ENCODE measurements around the gene GPR108. TPM values are rescaled to one million over a fixed set of nuclear protein-coding genes. Genes with fewer than 3 reads are reported as not detected.

Gene GPR108
- total RNA-seq, 2 experiments from 2014 or later, result 77.2 to 100 TPM

DNA sequence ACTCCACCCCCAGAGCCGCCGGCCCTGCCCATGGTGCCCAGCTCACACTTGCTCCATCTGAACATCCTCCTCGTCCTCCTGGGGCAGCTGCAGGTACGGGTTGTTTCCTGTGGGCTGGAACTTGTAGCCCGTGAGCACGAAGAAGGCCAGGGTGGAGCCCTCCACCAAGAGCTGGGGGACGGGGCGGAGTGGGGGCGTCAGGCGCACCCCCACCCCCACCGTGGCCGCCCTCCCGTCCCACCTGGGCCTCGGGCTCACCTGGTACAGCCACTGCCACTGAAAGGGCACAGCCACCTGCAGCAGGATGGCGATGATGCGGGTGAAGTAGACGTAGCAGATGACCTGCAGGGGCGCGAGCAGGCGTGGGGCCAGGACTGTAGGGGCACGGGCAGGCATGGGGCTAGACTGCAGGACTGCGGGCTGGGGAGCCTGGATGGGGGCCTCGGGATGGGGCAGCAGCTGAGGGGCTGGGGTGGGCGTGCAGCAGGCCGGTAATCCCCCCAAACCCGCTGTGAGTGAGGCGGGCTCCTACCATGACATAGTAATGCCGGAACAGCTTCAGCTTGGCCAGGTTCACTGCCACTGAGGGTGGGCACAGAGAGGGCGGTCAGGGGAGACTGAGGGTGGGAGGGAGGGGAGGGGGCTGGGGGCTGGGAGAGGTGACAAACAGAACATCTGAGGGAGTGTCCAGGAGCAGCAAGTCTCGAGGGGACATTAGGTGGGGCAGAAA, 6.3 kb downstream of the GPR108 start:
- H3K9me3 Mint-ChIP-seq (ENCODE audit: low read depth), result no peaks in the 10 kb centered on the region
- no peak overlapping the region for H3K4me3 Mint-ChIP-seq
- no peak overlapping the region for H3K27ac Mint-ChIP-seq
- peaks cover 13% of the 10 kb centered on the region for H3K4me1 Mint-ChIP-seq
- CTCF ChIA-PET, result no interaction called here
- H3K36me3 Mint-ChIP-seq, result peaks cover 6% of the 10 kb centered on the region
- H3K27me3 Mint-ChIP-seq, result no peaks in the 10 kb centered on the region
- DNase-seq (no peak), ATAC-seq (no peak)

DNA sequence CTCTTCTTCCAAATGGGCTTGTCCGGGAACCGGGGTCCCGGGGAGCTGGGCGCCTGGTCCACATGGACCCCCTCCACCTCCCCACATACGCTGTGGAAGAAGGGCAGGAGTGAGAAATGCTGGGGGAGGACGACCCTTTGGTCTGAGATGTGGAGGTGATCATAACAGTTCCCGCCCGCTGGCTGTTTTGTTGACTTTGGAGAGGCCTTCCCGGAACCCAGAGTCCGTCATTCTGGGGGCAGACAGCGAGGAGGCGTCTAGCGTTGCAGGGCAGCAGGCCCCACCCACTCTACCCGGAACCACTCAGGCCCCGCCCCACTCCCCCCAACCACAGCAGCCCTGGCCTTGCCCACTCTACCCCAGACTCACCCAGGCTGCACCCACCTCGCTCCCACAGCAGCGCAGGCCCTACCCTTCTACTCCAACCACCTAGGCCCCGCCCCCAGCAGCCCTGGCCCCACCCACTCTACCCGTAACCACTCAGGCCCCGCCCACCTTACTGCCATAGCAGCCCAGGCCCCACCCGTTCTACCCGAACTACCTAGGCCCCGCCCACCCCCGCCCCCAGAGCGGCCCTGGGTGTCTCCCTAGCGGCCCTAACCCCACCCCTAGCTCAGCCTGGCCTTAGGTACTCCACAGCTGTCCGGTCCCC, 7.1 kb downstream of the GPR108 start:
- CTCF ChIA-PET, result no interaction called here
- H3K9me3 Mint-ChIP-seq (ENCODE audit: low read depth), result no peaks in the 10 kb centered on the region
- no peak overlapping the region for H3K27ac Mint-ChIP-seq
- peak; percentile 48 for ATAC-seq
- peak; percentile 64 for DNase-seq
- H3K27me3 Mint-ChIP-seq, result no peaks in the 10 kb centered on the region
- no peak overlapping the region for H3K4me3 Mint-ChIP-seq
- peaks cover 6% of the 10 kb centered on the region for H3K36me3 Mint-ChIP-seq
- H3K4me1 Mint-ChIP-seq, result peaks cover 7% of the 10 kb centered on the region

DNA sequence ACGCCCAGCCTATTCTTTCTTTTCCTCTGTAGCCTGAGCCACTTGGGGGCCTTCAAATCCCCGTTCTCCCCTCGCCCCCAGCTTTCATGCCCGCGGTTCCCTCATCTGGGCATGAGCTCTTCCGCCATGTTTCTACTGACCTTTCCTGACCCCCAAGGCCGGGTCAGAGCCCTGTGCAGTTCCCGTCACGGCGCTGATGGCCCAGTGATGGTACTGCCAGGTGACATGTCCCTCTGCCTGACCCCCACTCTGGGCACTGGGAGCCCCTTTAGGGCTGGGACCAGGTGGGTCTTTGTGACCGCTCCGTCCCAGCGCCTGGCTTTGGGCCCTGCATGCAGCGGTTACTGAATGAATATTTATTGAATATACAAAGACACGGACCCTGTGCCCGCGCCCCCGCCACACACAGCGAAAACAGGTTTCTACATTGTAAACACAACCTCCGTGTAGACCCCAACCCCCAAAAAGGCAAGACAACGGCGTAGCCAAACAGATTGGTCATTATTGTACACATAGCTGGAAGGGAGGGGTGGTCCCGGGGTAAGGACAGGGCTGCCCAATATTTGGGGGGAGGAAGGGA, 7.7 kb downstream of the GPR108 start:
- no peaks in the 10 kb centered on the region for H3K27me3 Mint-ChIP-seq
- DNase-seq (no peak), ATAC-seq (no peak)
- peaks cover 6% of the 10 kb centered on the region for H3K36me3 Mint-ChIP-seq
- CTCF ChIA-PET, result interaction anchor here (1.5 kb wide), 2 partner anchors 9 to 134 kb away, joined by 4 to 5 read pairs; no protein-coding TSS in a partner anchor
- H3K27ac Mint-ChIP-seq, result no peak overlapping the region
- no peaks in the 10 kb centered on the region for H3K9me3 Mint-ChIP-seq (ENCODE audit: low read depth)
- H3K4me1 Mint-ChIP-seq, result peaks cover 9% of the 10 kb centered on the region
- no peak overlapping the region for H3K4me3 Mint-ChIP-seq

DNA sequence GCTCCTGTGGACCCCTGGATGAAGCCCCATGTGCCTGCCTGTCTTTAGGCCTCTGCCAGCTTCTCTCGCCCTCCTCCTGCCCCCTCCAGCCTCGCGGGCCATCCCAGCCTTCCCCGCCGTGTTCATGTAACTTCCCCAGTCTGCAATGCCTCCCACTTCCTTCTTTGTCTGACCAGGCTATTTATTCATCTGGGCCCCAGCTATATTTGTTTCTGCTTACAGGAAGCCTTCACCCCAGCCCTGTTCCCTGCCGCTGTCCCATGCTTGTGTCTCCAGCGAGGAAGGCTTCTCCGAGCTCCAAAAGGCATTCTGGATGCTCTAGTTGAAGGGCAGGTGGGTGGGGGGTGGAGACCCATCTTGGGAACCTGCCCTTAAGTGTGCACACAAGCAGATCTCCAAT, 9.0 kb downstream of the GPR108 start:
- no peak for DNase-seq
- ATAC-seq, result no peak
- H3K4me1 Mint-ChIP-seq, result peaks cover 12% of the 10 kb centered on the region
- peaks cover 6% of the 10 kb centered on the region for H3K36me3 Mint-ChIP-seq
- H3K27ac Mint-ChIP-seq, result no peak overlapping the region
- no peaks in the 10 kb centered on the region for H3K27me3 Mint-ChIP-seq
- H3K4me3 Mint-ChIP-seq, result no peak overlapping the region
- H3K9me3 Mint-ChIP-seq (ENCODE audit: low read depth), result no peaks in the 10 kb centered on the region
- CTCF ChIA-PET, result interaction anchor here (1.5 kb wide), 2 partner anchors 10 to 135 kb away, joined by 4 to 5 read pairs; no protein-coding TSS in a partner anchor

DNA sequence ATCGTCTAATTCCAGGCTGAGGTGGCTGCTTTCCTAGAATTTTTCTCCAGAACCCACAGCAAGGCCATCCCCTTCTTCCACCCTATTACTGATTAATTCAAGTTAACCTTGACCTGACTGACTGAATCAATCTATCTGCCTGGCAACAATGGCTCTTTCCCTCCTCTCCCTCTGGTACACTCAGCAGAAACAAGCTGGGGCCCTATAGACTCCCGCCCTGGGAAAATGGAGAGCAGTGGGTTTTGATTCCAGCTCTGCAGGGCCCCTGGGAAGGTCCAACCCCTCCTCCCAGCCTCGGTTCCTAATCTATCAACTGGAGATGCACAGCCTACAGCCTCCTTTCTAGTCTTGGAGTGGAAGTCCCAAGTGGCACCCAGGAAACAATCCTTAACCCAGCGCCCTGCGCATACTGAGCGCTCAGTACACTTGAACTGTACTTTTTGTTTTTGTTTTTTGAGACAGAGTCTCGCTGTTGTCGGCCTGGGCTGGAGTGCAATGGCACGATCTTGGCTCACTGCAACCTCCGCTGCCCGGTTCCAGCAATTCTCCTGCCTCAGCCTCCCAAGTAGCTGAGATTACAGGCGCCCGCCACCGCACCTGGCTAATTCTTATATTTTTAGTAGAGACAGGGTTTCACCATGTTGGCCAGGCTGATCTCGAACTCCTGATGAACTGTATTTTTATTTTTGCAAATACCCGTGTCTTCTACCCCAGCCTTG, 11.7 kb downstream of the GPR108 start:
- DNase-seq (no peak), ATAC-seq (no peak)
- Mint-ChIP-seq H3K36me3 (no peaks in the 10 kb centered on the region), H3K4me1 (peaks cover 28% of the 10 kb centered on the region), H3K4me3 (no peak overlapping the region), H3K27ac (no peak overlapping the region), H3K9me3 (ENCODE audit: low read depth) (no peaks in the 10 kb centered on the region), H3K27me3 (no peaks in the 10 kb centered on the region)
- CTCF ChIA-PET, result interaction anchor here (0.6 to 0.7 kb wide), 2 partner anchors 96 to 138 kb away, joined by 3 read pairs; no protein-coding TSS in a partner anchor

GRCh38 chr19:6724631-6725492, 12.5 kb downstream of the GPR108 start:
- H3K4me1 Mint-ChIP-seq, result peaks cover 32% of the 10 kb centered on the region
- H3K27ac Mint-ChIP-seq, result no peak overlapping the region
- ATAC-seq, result no peak
- no peak overlapping the region for H3K4me3 Mint-ChIP-seq
- H3K9me3 Mint-ChIP-seq (ENCODE audit: low read depth), result no peaks in the 10 kb centered on the region
- no peaks in the 10 kb centered on the region for H3K27me3 Mint-ChIP-seq
- CTCF ChIA-PET, result interaction anchor here (1.3 kb wide), 1 partner anchor 8 kb away, joined by 3 read pairs; no protein-coding TSS in a partner anchor
- no peak for DNase-seq
- no peaks in the 10 kb centered on the region for H3K36me3 Mint-ChIP-seq

- H3K27me3 Mint-ChIP-seq, result no peaks in the 10 kb centered on the region
- ATAC-seq (no peak), DNase-seq (no peak)
- H3K4me1 Mint-ChIP-seq, result peaks cover 41% of the 10 kb centered on the region
- no peak overlapping the region for H3K4me3 Mint-ChIP-seq
- no peaks in the 10 kb centered on the region for H3K36me3 Mint-ChIP-seq
- CTCF ChIA-PET, result no interaction called here
- no peak overlapping the region for H3K27ac Mint-ChIP-seq
- no peaks in the 10 kb centered on the region for H3K9me3 Mint-ChIP-seq (ENCODE audit: low read depth)
Measured at GRCh38 chr19:6723738-6724137, 13.6 kb downstream of the GPR108 start.

DNA sequence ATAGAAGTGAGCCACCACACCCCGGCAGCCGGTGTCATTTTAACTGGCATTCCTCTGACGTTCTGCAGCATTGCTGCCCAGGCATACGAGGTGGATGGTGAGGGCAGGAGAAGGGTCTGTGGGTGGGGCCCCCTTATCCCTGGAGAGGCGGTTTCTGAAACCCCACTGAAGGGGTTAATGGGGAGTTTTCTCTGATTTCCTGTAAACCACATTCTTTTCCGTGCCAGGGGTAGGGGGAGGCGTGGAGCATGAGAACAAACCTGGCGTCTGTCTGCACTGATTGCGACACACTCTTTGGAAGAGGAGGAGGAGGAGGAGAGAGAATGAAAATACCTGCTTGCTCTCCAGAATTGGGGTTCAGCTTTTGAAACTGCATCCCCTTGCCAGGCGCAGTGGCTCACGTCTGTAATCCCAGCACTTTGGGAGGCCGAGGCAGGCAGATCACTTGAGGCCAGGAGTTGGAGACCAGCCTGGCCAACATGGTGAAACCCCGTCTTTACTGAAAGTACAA, 14.2 kb downstream of the GPR108 start:
- H3K36me3 Mint-ChIP-seq, result no peaks in the 10 kb centered on the region
- H3K9me3 Mint-ChIP-seq (ENCODE audit: low read depth), result no peaks in the 10 kb centered on the region
- peaks cover 38% of the 10 kb centered on the region for H3K4me1 Mint-ChIP-seq
- no peak for ATAC-seq
- no peak overlapping the region for H3K27ac Mint-ChIP-seq
- no peak for DNase-seq
- H3K4me3 Mint-ChIP-seq, result no peak overlapping the region
- CTCF ChIA-PET, result no interaction called here
- H3K27me3 Mint-ChIP-seq, result no peaks in the 10 kb centered on the region

- no peaks in the 10 kb centered on the region for H3K36me3 Mint-ChIP-seq
- H3K4me1 Mint-ChIP-seq, result peaks cover 45% of the 10 kb centered on the region
- no peak overlapping the region for H3K27ac Mint-ChIP-seq
- no peak overlapping the region for H3K4me3 Mint-ChIP-seq
- H3K27me3 Mint-ChIP-seq, result no peaks in the 10 kb centered on the region
- H3K9me3 Mint-ChIP-seq (ENCODE audit: low read depth), result peaks cover 6% of the 10 kb centered on the region
- ATAC-seq (no peak), DNase-seq (no peak)
- CTCF ChIA-PET, result no interaction called here
Measured at GRCh38 chr19:6721773-6722172, 15.6 kb downstream of the GPR108 start.

- Mint-ChIP-seq H3K27ac (no peak overlapping the region), H3K4me3 (no peak overlapping the region), H3K9me3 (ENCODE audit: low read depth) (peaks cover 6% of the 10 kb centered on the region), H3K36me3 (no peaks in the 10 kb centered on the region), H3K27me3 (peaks cover 2% of the 10 kb centered on the region), H3K4me1 (peaks cover 45% of the 10 kb centered on the region)
- no peak for ATAC-seq
- no peak for DNase-seq
- CTCF ChIA-PET, result no interaction called here
Measured at GRCh38 chr19:6721138-6721474, 16.3 kb downstream of the GPR108 start.

- H3K36me3 Mint-ChIP-seq, result no peaks in the 10 kb centered on the region
- no peak for ATAC-seq
Measured at GRCh38 chr19:6720369-6721137, 16.8 kb downstream of the GPR108 start, which contains the start of gene C3. C3 (minus strand) TSS chr19:6720650; CDS start chr19:6720589, 61 bp downstream.

GRCh38 chr19:6719992-6720368, 17.4 kb downstream of the GPR108 start:
- no peak overlapping the region for H3K27ac Mint-ChIP-seq
- peaks cover 2% of the 10 kb centered on the region for H3K27me3 Mint-ChIP-seq
- DNase-seq, result no peak
- peaks cover 6% of the 10 kb centered on the region for H3K9me3 Mint-ChIP-seq (ENCODE audit: low read depth)
- H3K4me1 Mint-ChIP-seq, result peaks cover 40% of the 10 kb centered on the region
- CTCF ChIA-PET, result no interaction called here
- no peak for ATAC-seq
- no peak overlapping the region for H3K4me3 Mint-ChIP-seq
- H3K36me3 Mint-ChIP-seq, result no peaks in the 10 kb centered on the region

More at GRCh38 chr19:6720369-6721137, 16.8 kb downstream of the GPR108 start, which contains the start of gene C3:
- DNase-seq, result no peak
- peaks cover 6% of the 10 kb centered on the region for H3K9me3 Mint-ChIP-seq (ENCODE audit: low read depth)
- H3K27me3 Mint-ChIP-seq, result peaks cover 2% of the 10 kb centered on the region
- no peak within 1 kb of the TSS for H3K27ac Mint-ChIP-seq
- CTCF ChIA-PET, result no interaction called here
- H3K4me3 Mint-ChIP-seq, result no peak within 1 kb of the TSS
- H3K4me1 Mint-ChIP-seq, result peaks cover 45% of the 10 kb centered on the region

All from activated CD8-positive, alpha-beta memory T cell treated with anti-CD3 and anti-CD28 coated beads, Interleukin-2, amount 10 ng/mL, durations not matched to agents 7 days and 5 days (primary cell).